Measurements from ENCODE around the gene CBY1. TPM values are rescaled to one million over a fixed set of nuclear protein-coding genes. Genes with fewer than 3 reads are reported as not detected.

CBY1 gene
- total RNA-seq, 1 experiment from 2014 or later, result 25.0 TPM

DNA sequence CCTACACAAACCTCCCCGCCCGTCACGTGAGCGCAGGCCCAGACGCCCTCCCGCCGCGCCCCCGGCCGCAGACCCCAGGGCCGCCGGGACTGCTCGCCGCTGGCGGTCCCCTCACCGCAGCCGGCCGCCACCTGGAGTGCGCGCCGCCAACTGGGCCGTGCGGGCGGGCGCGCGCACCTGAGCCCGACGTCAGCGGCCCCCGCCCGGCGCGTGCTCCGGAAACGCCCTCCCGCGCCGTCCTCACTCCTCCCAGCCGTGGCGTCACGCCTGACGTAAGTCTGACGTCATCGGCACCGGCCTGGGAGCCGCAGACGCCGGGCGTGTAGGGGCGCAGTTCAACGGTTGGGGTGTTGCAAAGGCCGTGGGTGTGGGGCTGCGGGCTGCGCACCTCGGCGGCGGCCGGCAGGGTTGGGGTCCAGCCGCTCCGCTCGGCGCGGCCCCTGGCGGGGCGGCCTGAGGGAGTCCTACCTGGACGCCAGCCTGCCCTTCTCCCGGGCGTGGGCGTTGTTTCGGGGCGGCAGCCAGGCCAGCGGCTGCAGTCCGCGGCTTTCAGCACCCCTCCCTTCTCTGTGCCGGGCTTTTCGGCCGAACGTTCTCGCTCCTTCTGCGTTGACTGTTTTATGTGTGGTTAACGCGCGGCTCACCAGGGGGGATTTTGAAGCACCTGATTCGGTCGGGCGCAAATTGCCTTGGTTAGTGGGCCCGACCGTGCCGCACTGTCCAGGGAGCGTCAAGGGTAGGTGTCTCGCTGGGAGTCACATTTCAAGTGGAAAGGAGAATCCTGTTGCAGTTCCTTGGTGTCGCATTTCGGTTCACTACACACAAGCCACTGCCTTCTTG, 44.6 kb downstream of the CBY1 start, which contains the start of gene JOSD1:
Gene JOSD1 (minus strand): TSS at position 155 of the 840 bp plus-strand sequence. CDS start 956 bp downstream, outside the sequence.
- peak; percentile 89 for DNase-seq (ENCODE audit: low spot score)

- no peak for DNase-seq (ENCODE audit: low spot score)
These were observed 48.3 kb downstream of the CBY1 start for GRCh38 chr22:38704654-38705234.

GRCh38 chr22:38705235-38706100, 49.0 kb downstream of the CBY1 start, which contains the start of gene GTPBP1:
TSS of gene GTPBP1 (plus strand) at chr22:38705944. CDS start at chr22:38705956, 12 bp downstream.
- DNase-seq (ENCODE audit: low spot score), result peak; percentile 100

DNA sequence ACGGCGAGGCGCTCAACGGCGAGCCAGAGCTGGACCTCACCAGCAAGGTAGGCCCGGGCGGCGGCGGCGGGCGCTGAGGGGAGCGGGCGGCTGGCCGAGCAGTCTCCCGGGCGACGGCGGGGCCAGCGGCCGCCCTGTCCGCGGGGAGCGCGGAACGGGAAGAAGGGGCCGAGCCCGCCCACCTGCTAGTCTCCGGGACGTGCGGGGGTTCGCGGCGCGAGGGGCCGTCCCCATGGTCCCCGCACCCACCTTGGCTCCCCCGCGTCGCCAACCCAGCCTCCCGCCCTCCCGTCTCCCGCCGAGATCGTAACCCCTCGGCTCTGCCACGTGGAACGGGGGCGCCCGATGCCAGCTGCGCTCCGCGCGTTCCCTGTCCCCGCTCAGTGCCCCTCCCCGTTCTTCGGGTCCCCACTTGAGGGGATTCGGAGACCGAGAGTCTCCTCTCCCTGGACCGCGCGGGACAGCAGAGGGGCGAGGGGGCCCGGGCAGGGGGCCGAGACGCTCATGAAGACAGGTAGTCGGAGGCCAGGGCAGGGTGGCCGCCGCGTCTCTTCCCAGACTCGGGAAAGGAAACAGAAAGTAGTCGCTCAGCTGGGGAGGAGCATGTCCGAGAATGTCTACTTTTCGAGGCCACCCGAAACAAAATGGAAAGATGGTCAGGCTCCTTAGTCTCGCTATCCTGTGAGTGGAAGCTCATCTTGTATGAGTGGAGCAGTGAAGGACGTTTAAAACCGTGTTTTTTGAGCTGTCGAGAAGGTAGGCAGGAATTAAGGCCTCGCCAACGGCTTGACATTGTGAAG, 49.9 kb downstream of the CBY1 start:
- DNase-seq (ENCODE audit: low spot score), result no peak

DNA sequence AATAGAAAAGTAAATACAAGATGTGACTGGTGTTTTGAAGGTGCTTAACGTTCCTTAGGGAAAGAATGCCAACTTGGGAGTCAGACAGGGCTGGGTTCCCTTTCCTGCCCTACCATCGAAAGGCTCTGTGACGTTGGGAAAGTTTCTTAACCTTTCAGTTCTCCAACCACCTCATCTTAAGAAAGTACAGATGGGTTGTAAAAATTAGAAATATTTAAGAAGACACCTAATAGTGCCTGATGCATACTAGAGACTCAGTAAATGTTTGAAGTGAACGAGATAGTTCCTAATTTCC, 50.4 kb downstream of the CBY1 start:
- DNase-seq (ENCODE audit: low spot score), result no peak

GRCh38 chr22:38707346-38707745, 50.9 kb downstream of the CBY1 start:
- peak; percentile 33 for DNase-seq (ENCODE audit: low spot score)

- DNase-seq (ENCODE audit: low spot score), result no peak
These were observed 51.5 kb downstream of the CBY1 start for GRCh38 chr22:38707984-38708383.

DNA sequence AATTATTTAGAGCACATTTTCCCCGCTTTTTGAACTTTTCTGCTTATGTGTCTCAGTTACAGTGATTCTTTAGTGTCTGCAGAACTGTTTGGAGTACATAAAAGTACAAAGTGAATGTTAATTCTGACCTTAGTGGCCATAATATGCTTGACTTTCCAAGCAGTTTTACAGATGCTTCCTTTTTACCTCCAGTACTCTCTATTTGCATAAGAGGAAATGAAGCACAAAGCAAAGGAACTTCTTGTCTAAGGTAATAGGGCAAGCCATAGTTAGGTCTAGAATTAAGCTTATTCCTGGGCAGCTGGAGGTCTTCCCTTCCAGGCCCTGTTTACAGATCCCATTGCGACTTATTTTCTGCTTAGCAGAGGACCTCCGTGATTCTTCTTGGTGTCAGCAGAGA, 52.9 kb downstream of the CBY1 start:
- no peak for DNase-seq (ENCODE audit: low spot score)

- no peak for DNase-seq (ENCODE audit: low spot score)
These were observed 53.9 kb downstream of the CBY1 start for GRCh38 chr22:38710351-38710750.

- no peak for DNase-seq (ENCODE audit: low spot score)
These were observed 54.4 kb downstream of the CBY1 start for GRCh38 chr22:38710866-38711265.

DNA sequence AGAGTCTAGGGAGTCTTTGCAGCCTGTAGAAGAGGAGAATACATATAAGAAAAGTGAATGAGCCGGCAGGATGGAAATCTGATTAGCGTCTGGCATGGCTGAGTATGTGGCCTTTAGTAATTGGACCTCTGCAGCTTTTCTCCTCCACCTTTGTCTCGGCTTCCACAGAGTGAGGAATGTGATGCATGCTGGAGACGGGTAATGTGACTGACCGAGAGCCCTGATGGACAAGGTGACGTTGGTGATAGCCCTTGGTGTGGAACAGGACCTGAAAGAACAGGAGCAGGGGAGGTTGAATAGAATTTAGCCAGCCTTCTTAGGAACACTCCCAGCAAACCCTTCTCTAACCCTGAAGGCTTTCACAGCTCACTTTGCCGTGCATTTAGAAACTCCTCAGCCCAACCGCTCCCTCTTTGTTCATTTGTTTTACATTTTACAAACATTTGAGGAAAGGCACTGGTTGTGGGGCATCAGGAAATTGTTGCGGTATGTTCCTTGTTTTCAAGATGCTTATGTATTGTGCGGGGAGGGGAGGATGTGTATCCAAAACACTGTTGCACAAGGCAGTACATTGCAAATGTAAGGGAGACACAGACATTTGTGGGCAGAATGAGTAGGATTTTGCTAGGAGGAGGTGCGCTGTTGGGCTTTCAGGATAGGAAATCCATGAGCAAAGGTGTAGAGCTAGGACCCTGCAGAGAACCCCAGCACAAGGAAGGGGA, 56.2 kb downstream of the CBY1 start:
- no peak for DNase-seq (ENCODE audit: low spot score)

- DNase-seq (ENCODE audit: low spot score), result no peak
These were observed 57.5 kb downstream of the CBY1 start for GRCh38 chr22:38713921-38714320.

DNA sequence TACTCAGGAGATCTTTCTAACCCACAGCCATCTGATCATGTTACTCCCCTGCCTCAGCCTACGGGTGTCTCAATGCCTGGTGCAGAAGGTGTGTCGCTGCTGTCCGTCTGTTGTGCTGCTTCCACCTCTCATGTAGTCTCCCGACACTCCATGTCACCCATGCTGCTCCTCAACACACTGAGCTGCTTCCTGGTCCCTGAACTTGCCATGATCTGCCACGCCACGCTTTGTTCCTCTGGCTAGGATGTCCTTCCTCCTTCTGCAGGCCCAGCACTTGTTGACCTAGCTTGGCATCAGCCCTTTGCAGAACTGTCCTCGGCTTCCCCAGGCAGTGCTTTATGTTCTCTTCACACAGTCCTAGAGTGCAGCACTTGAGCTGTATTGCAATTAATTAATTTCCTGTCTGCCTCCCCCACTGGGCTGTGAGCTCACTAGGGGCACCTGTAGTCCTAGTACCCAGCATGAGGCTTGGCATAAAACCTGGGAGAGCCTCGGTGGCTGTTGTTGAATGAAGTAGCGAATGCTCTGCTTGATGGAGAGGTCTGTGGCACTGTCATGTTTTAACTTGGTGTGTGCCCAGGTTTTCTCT, 58.8 kb downstream of the CBY1 start:
- no peak for DNase-seq (ENCODE audit: low spot score)

- no peak for DNase-seq (ENCODE audit: low spot score)
These were observed 59.4 kb downstream of the CBY1 start for GRCh38 chr22:38715852-38716251.

- no peak for DNase-seq (ENCODE audit: low spot score)
These were observed 59.8 kb downstream of the CBY1 start for GRCh38 chr22:38716271-38716670.

DNA sequence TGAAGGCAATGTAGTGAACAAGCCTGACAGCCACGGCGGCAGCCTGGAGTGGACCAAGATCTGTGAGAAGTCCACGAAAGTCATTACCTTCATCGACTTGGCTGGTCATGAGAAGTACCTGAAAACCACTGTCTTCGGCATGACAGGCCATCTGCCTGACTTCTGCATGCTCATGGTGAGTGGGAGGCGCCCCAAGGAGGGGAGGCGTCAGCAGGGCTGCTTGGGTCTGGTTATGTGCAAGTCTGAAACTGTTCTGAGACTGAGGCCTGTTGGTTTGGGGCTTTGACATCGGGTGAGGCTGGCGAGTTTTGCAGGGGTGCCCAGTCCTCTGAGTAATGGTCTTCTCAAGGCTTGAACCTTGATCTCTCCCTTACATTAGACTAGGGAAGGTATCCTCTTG, 60.4 kb downstream of the CBY1 start:
- no peak for DNase-seq (ENCODE audit: low spot score)

DNA sequence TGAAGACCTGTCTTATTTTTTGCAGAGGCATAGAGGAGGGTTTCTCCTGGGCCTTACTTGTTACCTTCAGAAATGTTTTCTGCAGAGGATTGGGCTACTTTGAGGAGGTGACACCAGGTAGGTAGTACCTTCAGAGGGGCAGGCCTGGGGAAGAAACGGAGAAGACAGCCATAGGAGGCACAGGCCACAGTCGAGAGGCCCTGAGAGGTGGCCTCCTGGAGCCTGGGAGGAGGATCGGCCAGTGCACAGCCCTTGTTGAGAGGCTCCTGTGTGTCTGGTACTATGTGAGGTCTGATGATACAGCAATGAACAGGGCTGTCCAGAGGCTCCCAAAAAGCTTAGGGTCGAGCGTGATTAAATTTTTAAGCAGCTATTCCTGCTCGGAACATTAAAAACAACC, 60.8 kb downstream of the CBY1 start:
- no peak for DNase-seq (ENCODE audit: low spot score)

- DNase-seq (ENCODE audit: low spot score), result peak; percentile 88
These were observed 62.0 kb downstream of the CBY1 start for GRCh38 chr22:38718414-38718813.

GRCh38 chr22:38719196-38719595, 62.8 kb downstream of the CBY1 start:
- no peak for DNase-seq (ENCODE audit: low spot score)

GRCh38 chr22:38720350-38720749, 63.9 kb downstream of the CBY1 start:
- DNase-seq (ENCODE audit: low spot score), result no peak

- no peak for DNase-seq (ENCODE audit: low spot score)
These were observed 65.1 kb downstream of the CBY1 start for GRCh38 chr22:38721551-38721950.

All from H4 (cell line).